ENCODE data around the gene LIFR. TPM values are rescaled to one million over a fixed set of nuclear protein-coding genes. Genes with fewer than 3 reads are reported as not detected.

LIFR gene
- total RNA-seq, 1 donor from 2014 or later, result 116 TPM

GRCh38 chr5:38468202-38468673 is 88.2 kb downstream of the LIFR start:
- no peaks in the 10 kb centered on the region for H3K36me3 ChIP-seq
- peak; percentile 53 to 91 for DNase-seq (ENCODE audit: low spot score in 2 of 2)
- H3K4me1 ChIP-seq, result peaks cover 32 to 61% of the 10 kb centered on the region in 2 donors
- intact Hi-C loops (cut with DNase I), result loop anchor here (2.0 to 5.0 kb wide), 3 partner anchors 79 to 609 kb away; partner anchors contain the start of gene OSMR
- H3K9me3 ChIP-seq, result no peaks in the 10 kb centered on the region
- TF ChIP-seq CTCF (IDR thresholded peaks at IDR 0.05), result no peak
- H3K27ac ChIP-seq, result peak overlapping the region; percentile 91 to 95
- peak overlapping the region in 1 of 2 donors; percentile 41 for H3K4me3 ChIP-seq
- H3K27me3 ChIP-seq, result no peaks in the 10 kb centered on the region

- Histone ChIP-seq H3K27ac (peak overlapping the region; percentile 91 to 95), H3K36me3 (no peaks in the 10 kb centered on the region), H3K9me3 (no peaks in the 10 kb centered on the region), H3K4me3 (peak overlapping the region in 1 of 2 donors; percentile 41), H3K4me1 (peaks cover 32 to 66% of the 10 kb centered on the region in 2 donors), H3K27me3 (no peaks in the 10 kb centered on the region)
- intact Hi-C loops (cut with DNase I), result loop anchor here (2.0 to 5.0 kb wide), 4 partner anchors 47 to 610 kb away; partner anchors contain the start of gene OSMR
- no peak for TF ChIP-seq CTCF (IDR thresholded peaks at IDR 0.05)
- peak in 1 of 2 donors; percentile 91 for DNase-seq (ENCODE audit: low spot score in 2 of 2)
These were observed 88.9 kb downstream of the LIFR start for GRCh38 chr5:38467353-38468040.

- Histone ChIP-seq H3K4me3 (peak overlapping the region; percentile 16 to 41), H3K27ac (peak overlapping the region; percentile 91 to 95), H3K27me3 (no peaks in the 10 kb centered on the region), H3K9me3 (no peaks in the 10 kb centered on the region), H3K36me3 (no peaks in the 10 kb centered on the region), H3K4me1 (peaks cover 32 to 66% of the 10 kb centered on the region in 2 donors)
- intact Hi-C loops (cut with DNase I), result loop anchor here (1.0 to 5.0 kb wide), 4 partner anchors 20 to 611 kb away; partner anchors contain the start of gene OSMR
- no peak for TF ChIP-seq CTCF (IDR thresholded peaks at IDR 0.05)
- DNase-seq (ENCODE audit: low spot score in 2 of 2), result peak; percentile 39 to 92
These were observed 89.8 kb downstream of the LIFR start for GRCh38 chr5:38466424-38467189.

- no peaks in the 10 kb centered on the region for H3K36me3 ChIP-seq
- H3K4me3 ChIP-seq, result no peak overlapping the region
- no peak for DNase-seq (ENCODE audit: low spot score in 2 of 2)
- no peak for TF ChIP-seq CTCF (IDR thresholded peaks at IDR 0.05)
- intact Hi-C loops (cut with DNase I), result loop anchor here (1.0 to 5.0 kb wide), 4 partner anchors 20 to 611 kb away; partner anchors contain the start of gene OSMR
- H3K27me3 ChIP-seq, result no peaks in the 10 kb centered on the region
- peak overlapping the region; percentile 91 to 95 for H3K27ac ChIP-seq
- no peaks in the 10 kb centered on the region for H3K9me3 ChIP-seq
- H3K4me1 ChIP-seq, result peaks cover 32 to 66% of the 10 kb centered on the region in 2 donors
These were observed 90.6 kb downstream of the LIFR start for GRCh38 chr5:38465702-38466423.

- TF ChIP-seq CTCF (IDR thresholded peaks at IDR 0.05), result no peak
- peaks cover 31 to 66% of the 10 kb centered on the region in 2 donors for H3K4me1 ChIP-seq
- H3K27ac ChIP-seq, result peak overlapping the region; percentile 91 to 95
These were observed 91.4 kb downstream of the LIFR start for GRCh38 chr5:38465061-38465460.

More at GRCh38 chr5:38465061-38465460, 91.4 kb downstream of the LIFR start:
- H3K27me3 ChIP-seq, result no peaks in the 10 kb centered on the region
- no peak for DNase-seq (ENCODE audit: low spot score in 2 of 2)
- H3K9me3 ChIP-seq, result no peaks in the 10 kb centered on the region
- intact Hi-C loops (cut with DNase I), result loop anchor here (5.0 kb wide), 2 partner anchors 382 to 612 kb away; partner anchors contain the start of gene OSMR
- H3K4me3 ChIP-seq, result no peak overlapping the region
- no peaks in the 10 kb centered on the region for H3K36me3 ChIP-seq
